Breast epithelium (tissue), 4 donors: ENCODE measurements around the gene MFSD8. TPM values are rescaled to one million over a fixed set of nuclear protein-coding genes. Genes with fewer than 3 reads are reported as not detected.
"Not testable (repeated sequence)": the region's sequence is repeated elsewhere in the genome, so short reads cannot be mapped to it uniquely, and the experiment has no call there.

Experiments
- DNase-seq, 2 donors: peaks; one replicate each; pipeline ENCODE4 v3.0.0-alpha.2; 2019; ENCODE audit warnings: low spot score in 2 of 2
- H3K27ac ChIP-seq, 2 donors: fragments of 200-600 bp; sonication (generic) in 1 of 2; one replicate each; pipeline ENCODE4 v1.5.1; 2016 to 2019; ENCODE audit warnings: mild to moderate bottlenecking in 1 of 2
- H3K27me3 ChIP-seq, 2 donors: fragments of 200-600 bp; sonication (generic) in 1 of 2; one replicate each; pipeline versions ENCODE4 v1.5.1 to v1.6.0; 2017 to 2019; ENCODE audit warnings: control low read depth in 1 of 2, mild to moderate bottlenecking in 1 of 2
- H3K36me3 ChIP-seq: fragments of 200-600 bp; one replicate; pipeline ENCODE4 v1.5.1; 2019
- H3K4me1 ChIP-seq, 2 donors: fragments of 200-600 bp; sonication (generic); one replicate each; pipeline ENCODE4 v1.5.1; 2016 to 2019; ENCODE audit warnings: control low read depth in 1 of 2
- H3K4me3 ChIP-seq, 3 donors: fragments of 200-600 bp; sonication (generic); 1 replicate in 2 of 3; 2 replicates in 1 of 3; pipeline ENCODE4 v1.5.1; 2016 to 2019; ENCODE audit warnings: mild to moderate bottlenecking in 3 of 3, moderate library complexity in 2 of 3
- H3K9me3 ChIP-seq, 2 donors: fragments of 200-600 bp; sonication (generic) in 1 of 2; one replicate each; pipeline ENCODE4 v1.5.1; 2016 to 2019; ENCODE audit warnings: control low read depth in 1 of 2
- CTCF ChIP-seq, 3 donors: fragments of 450-650 bp; IDR thresholded peaks; one replicate each; pipeline ENCODE4 v1.5.1; 2016 to 2017; ENCODE audit warnings: antibody characterized with exemption in 3 of 3, mild to moderate bottlenecking in 3 of 3, moderate library complexity in 3 of 3
- POLR2A ChIP-seq: fragments of 450-650 bp; IDR thresholded peaks from one replicate; pipeline ENCODE4 v1.6.1; 2016; ENCODE audit warnings: antibody characterized with exemption, mild to moderate bottlenecking, moderate library complexity
- POLR2AphosphoS5 ChIP-seq, 3 donors: sonication (generic); formaldehyde crosslinking; IDR thresholded peaks; one replicate each; pipeline ENCODE4 v1.6.1; 2017; ENCODE audit warnings: antibody characterized with exemption in 3 of 3
- intact Hi-C: fragments of 100-400 bp; cut with DNase I; formaldehyde crosslinking; loops from one replicate; pipeline ENCODE4 v1.15.1; 2023; ENCODE audit warnings: low total_unique reads
- total RNA-seq, 3 donors: library from RNA; depleted of rRNA; stranded (reverse); fragments of >200 nt; gene quantifications; one replicate each; pipeline ENCODE4 v1.1.0, GENCODE V29; 2016

Gene MFSD8
- total RNA-seq, 3 donors from 2014 or later: 18.9 to 50.9 (median 37.7) TPM

- Histone ChIP-seq H3K27ac (no peak overlapping the region), H3K36me3 (no peaks in the 10 kb centered on the region), H3K27me3 (no peaks in the 10 kb centered on the region), H3K4me1 (no peaks in the 10 kb centered on the region), H3K4me3 (no peak overlapping the region), H3K9me3 (no peaks in the 10 kb centered on the region)
- intact Hi-C loops: no loop called here
- TF ChIP-seq POLR2AphosphoS5 (IDR thresholded peaks at IDR 0.05) (no peak), CTCF (IDR thresholded peaks at IDR 0.05) (no peak), POLR2A (no peak)
- DNase-seq: no peak
These were observed 14.0 kb upstream of the MFSD8 start for GRCh38 chr4:127978930-127979329.

GRCh38 chr4:127975121-127975770 lies 10.3 kb upstream of the MFSD8 start:
- intact Hi-C loops: no loop called here
- H3K36me3 ChIP-seq: no peaks in the 10 kb centered on the region
- no peaks in the 10 kb centered on the region for H3K27me3 ChIP-seq
- no peak overlapping the region for H3K4me3 ChIP-seq
- H3K4me1 ChIP-seq: no peaks in the 10 kb centered on the region
- TF ChIP-seq CTCF (IDR thresholded peaks at IDR 0.05): no peak
- TF ChIP-seq POLR2A: no peak
- TF ChIP-seq POLR2AphosphoS5 (IDR thresholded peaks at IDR 0.05): no peak
- no peaks in the 10 kb centered on the region for H3K9me3 ChIP-seq
- H3K27ac ChIP-seq: no peak overlapping the region
- DNase-seq: no peak

- H3K9me3 ChIP-seq, H3K4me3 ChIP-seq, H3K36me3 ChIP-seq, H3K4me1 ChIP-seq, intact Hi-C loops, H3K27me3 ChIP-seq, H3K27ac ChIP-seq, DNase-seq: not testable (repeated sequence)
These were observed 6.0 kb upstream of the MFSD8 start for GRCh38 chr4:127970925-127971324.

- H3K27me3 ChIP-seq: no peaks in the 10 kb centered on the region
- intact Hi-C loops: no loop called here
- DNase-seq: no peak
These were observed 3.6 kb upstream of the MFSD8 start for GRCh38 chr4:127968586-127968985.

GRCh38 chr4:127967141-127967775 lies 2.3 kb upstream of the MFSD8 start:
- H3K9me3 ChIP-seq: no peaks in the 10 kb centered on the region
- TF ChIP-seq CTCF (IDR thresholded peaks at IDR 0.05) (no peak), POLR2AphosphoS5 (IDR thresholded peaks at IDR 0.05) (no peak), POLR2A (no peak)
- no peaks in the 10 kb centered on the region for H3K4me1 ChIP-seq
- H3K36me3 ChIP-seq: no peaks in the 10 kb centered on the region
- no peak for DNase-seq
- intact Hi-C loops: no loop called here
- H3K27ac ChIP-seq: no peak overlapping the region
- no peak overlapping the region for H3K4me3 ChIP-seq
- H3K27me3 ChIP-seq: no peaks in the 10 kb centered on the region

More at GRCh38 chr4:127968586-127968985, 3.6 kb upstream of the MFSD8 start:
- H3K4me1 ChIP-seq: no peaks in the 10 kb centered on the region
- no peak for TF ChIP-seq POLR2AphosphoS5 (IDR thresholded peaks at IDR 0.05)
- TF ChIP-seq CTCF (IDR thresholded peaks at IDR 0.05): no peak
- TF ChIP-seq POLR2A: no peak
- no peaks in the 10 kb centered on the region for H3K36me3 ChIP-seq
- no peaks in the 10 kb centered on the region for H3K9me3 ChIP-seq
- H3K4me3 ChIP-seq: no peak overlapping the region
- H3K27ac ChIP-seq: no peak overlapping the region
